Breast epithelium (tissue), 4 donors: Measurements from ENCODE around the gene RPS16. TPM values are rescaled to one million over a fixed set of nuclear protein-coding genes. Genes with fewer than 3 reads are reported as not detected.

Experiments
- DNase-seq, 2 donors: peaks; one replicate each; pipeline ENCODE4 v3.0.0-alpha.2; 2019; ENCODE audit warnings: low spot score in 2 of 2
- H3K27ac ChIP-seq, 2 donors: fragments of 200-600 bp; sonication (generic) in 1 of 2; one replicate each; pipeline ENCODE4 v1.5.1; 2016 to 2019; ENCODE audit warnings: mild to moderate bottlenecking in 1 of 2
- H3K27me3 ChIP-seq, 2 donors: fragments of 200-600 bp; sonication (generic) in 1 of 2; one replicate each; pipeline versions ENCODE4 v1.5.1 to v1.6.0; 2017 to 2019; ENCODE audit warnings: control low read depth in 1 of 2, mild to moderate bottlenecking in 1 of 2
- H3K36me3 ChIP-seq: fragments of 200-600 bp; one replicate; pipeline ENCODE4 v1.5.1; 2019
- H3K4me1 ChIP-seq, 2 donors: fragments of 200-600 bp; sonication (generic); one replicate each; pipeline ENCODE4 v1.5.1; 2016 to 2019; ENCODE audit warnings: control low read depth in 1 of 2
- H3K4me3 ChIP-seq, 3 donors: fragments of 200-600 bp; sonication (generic); 1 replicate in 2 of 3; 2 replicates in 1 of 3; pipeline ENCODE4 v1.5.1; 2016 to 2019; ENCODE audit warnings: mild to moderate bottlenecking in 3 of 3, moderate library complexity in 2 of 3
- H3K9me3 ChIP-seq, 2 donors: fragments of 200-600 bp; sonication (generic) in 1 of 2; one replicate each; pipeline ENCODE4 v1.5.1; 2016 to 2019; ENCODE audit warnings: control low read depth in 1 of 2
- POLR2A ChIP-seq: fragments of 450-650 bp; IDR thresholded peaks from one replicate; pipeline ENCODE4 v1.6.1; 2016; ENCODE audit warnings: antibody characterized with exemption, mild to moderate bottlenecking, moderate library complexity
- POLR2AphosphoS5 ChIP-seq, 3 donors: sonication (generic); formaldehyde crosslinking; IDR thresholded peaks; one replicate each; pipeline ENCODE4 v1.6.1; 2017; ENCODE audit warnings: antibody characterized with exemption in 3 of 3
- intact Hi-C: fragments of 100-400 bp; cut with DNase I; formaldehyde crosslinking; loops from one replicate; pipeline ENCODE4 v1.15.1; 2023; ENCODE audit warnings: low total_unique reads
- total RNA-seq, 3 donors: library from RNA; depleted of rRNA; stranded (reverse); fragments of >200 nt; gene quantifications; one replicate each; pipeline ENCODE4 v1.1.0, GENCODE V29; 2016
- TF ChIP-seq, protein P1 (sequence below), 3 donors: fragments of 450-650 bp; IDR thresholded peaks; one replicate each; pipeline ENCODE4 v1.5.1; 2016 to 2017; ENCODE audit warnings: antibody characterized with exemption in 3 of 3, mild to moderate bottlenecking in 3 of 3, moderate library complexity in 3 of 3

RPS16 gene
- total RNA-seq, 3 donors from 2014 or later: 1,681 to 3,245 (median 1,756) TPM

DNA sequence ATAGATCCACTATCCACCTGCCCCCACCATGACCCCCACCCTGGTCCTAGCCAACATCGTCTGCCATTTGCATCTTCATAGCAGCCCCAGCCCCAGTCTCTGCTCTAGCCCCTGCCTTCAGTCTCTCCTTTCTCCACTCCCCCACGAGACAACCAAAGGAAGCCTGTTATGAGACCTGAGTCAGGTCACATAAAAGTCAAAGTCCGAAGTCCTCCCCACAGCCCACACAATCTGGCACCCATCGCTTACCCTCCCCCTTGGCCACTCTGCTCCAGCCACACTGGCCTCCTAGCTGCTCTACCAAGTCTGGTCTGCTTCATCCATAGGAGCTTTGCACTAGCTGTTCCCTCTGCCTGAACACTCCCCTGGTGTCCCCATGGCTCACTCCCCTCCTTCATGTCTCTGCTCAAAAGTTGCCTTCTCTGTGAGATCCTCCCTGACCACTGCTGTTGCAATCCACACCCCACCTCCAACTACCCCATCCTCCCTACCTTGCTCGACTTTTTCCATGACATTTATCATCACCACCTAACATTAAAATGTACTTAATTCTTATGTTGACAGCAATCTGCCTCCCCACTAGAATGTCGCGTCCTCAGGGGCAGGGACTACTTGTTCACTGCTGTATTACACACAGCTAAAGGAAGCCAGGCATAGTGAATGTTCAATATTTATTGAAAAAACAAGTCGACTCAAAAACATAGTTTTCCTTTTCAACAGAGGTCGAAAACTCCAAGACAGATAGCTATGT is 24.5 kb downstream of the RPS16 start:
- Histone ChIP-seq H3K27ac (peak overlapping the region; percentile 100), H3K36me3 (peaks cover 6% of the 10 kb centered on the region), H3K27me3 (no peaks in the 10 kb centered on the region), H3K4me3 (peak overlapping the region; percentile 81 to 98 (median 96)), H3K4me1 (peaks cover 0 to 3% of the 10 kb centered on the region in 2 donors), H3K9me3 (no peaks in the 10 kb centered on the region)
- intact Hi-C loops: no loop called here
- peak in 1 of 2 donors; percentile 69 for DNase-seq
- TF ChIP-seq POLR2AphosphoS5 (IDR thresholded peaks at IDR 0.05) (peak; percentile 9 to 100 (median 80)), POLR2A (peak; percentile 66)
- TF ChIP-seq, protein P1, sequence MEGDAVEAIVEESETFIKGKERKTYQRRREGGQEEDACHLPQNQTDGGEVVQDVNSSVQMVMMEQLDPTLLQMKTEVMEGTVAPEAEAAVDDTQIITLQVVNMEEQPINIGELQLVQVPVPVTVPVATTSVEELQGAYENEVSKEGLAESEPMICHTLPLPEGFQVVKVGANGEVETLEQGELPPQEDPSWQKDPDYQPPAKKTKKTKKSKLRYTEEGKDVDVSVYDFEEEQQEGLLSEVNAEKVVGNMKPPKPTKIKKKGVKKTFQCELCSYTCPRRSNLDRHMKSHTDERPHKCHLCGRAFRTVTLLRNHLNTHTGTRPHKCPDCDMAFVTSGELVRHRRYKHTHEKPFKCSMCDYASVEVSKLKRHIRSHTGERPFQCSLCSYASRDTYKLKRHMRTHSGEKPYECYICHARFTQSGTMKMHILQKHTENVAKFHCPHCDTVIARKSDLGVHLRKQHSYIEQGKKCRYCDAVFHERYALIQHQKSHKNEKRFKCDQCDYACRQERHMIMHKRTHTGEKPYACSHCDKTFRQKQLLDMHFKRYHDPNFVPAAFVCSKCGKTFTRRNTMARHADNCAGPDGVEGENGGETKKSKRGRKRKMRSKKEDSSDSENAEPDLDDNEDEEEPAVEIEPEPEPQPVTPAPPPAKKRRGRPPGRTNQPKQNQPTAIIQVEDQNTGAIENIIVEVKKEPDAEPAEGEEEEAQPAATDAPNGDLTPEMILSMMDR (IDR thresholded peaks at IDR 0.05): peak in 1 of 3 donors; percentile 6

DNA sequence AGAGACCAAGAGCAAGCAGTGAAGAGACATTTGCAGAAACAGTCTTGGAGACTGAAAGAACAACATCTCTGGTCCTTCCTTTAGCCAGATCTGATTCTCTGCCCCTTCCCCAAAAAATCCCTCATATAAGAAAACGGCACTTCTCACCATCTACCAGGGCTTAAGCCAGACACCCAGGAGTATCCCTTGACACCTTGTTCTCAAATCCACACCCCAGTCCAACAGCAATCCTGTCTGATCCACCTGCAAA is 25.0 kb downstream of the RPS16 start:
- peak overlapping the region; percentile 100 for H3K27ac ChIP-seq

GRCh38 chr19:39410017-39410830 is 25.5 kb downstream of the RPS16 start:
- Histone ChIP-seq H3K27me3 (no peaks in the 10 kb centered on the region), H3K4me1 (peaks cover 0 to 3% of the 10 kb centered on the region in 2 donors), H3K9me3 (no peaks in the 10 kb centered on the region), H3K27ac (peak overlapping the region; percentile 100), H3K4me3 (peak overlapping the region; percentile 81 to 98 (median 96)), H3K36me3 (peaks cover 6% of the 10 kb centered on the region)
- intact Hi-C loops: no loop called here
- TF ChIP-seq POLR2A: peak; percentile 51
- peak; percentile 10 to 99 (median 62) for TF ChIP-seq POLR2AphosphoS5 (IDR thresholded peaks at IDR 0.05)
- TF ChIP-seq, protein P1 (IDR thresholded peaks at IDR 0.05): peak; percentile 2 to 22 (median 8)
- DNase-seq: peak in 1 of 2 donors; percentile 81

More for the DNA sequence above, 25.0 kb downstream of the RPS16 start:
- H3K9me3 ChIP-seq: no peaks in the 10 kb centered on the region
- peaks cover 0 to 3% of the 10 kb centered on the region in 2 donors for H3K4me1 ChIP-seq
- intact Hi-C loops: no loop called here
- TF ChIP-seq, protein P1 (IDR thresholded peaks at IDR 0.05): no peak
- TF ChIP-seq POLR2AphosphoS5 (IDR thresholded peaks at IDR 0.05): peak in 1 of 3 donors; percentile 1
- no peaks in the 10 kb centered on the region for H3K27me3 ChIP-seq
- DNase-seq: no peak
- H3K4me3 ChIP-seq: peak overlapping the region; percentile 81 to 98 (median 96)
- peaks cover 6% of the 10 kb centered on the region for H3K36me3 ChIP-seq

DNA sequence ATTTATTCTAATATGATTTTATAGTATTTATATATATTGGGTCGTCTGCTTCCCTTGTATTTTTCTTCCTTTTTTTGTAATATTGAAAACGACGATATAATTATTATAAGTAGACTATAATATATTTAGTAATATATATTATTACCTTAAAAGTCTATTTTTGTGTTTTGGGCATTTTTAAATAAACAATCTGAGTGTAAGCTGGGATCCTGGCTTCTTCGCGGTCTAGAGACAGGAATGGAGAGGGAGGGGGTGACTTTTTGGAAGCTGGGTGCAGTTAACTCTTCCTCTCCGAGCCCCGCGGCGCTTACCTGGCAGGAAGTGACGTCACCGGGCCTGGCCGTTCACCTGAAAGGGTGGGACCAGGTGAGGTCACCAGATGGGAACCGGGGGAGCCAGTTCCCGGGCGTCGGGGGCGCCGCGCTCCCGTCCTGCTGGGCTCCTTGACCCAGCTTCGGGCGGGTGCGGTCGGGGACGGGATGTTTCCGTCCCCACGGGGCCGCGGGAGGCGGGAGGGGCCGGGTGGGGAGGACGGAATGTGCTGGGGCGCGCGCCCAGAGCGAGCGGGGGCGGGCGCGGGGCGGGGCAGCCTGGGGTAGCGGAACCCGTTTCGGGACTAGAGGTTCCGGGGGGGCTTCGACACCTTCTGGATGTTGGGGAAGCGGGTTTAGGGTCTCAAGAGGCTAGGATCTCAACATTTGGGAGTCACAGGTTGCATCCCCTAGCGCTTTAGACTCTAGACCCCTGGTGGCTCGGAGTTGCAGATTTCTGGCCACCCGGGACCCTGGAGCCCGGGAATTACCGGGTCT is 26.3 kb downstream of the RPS16 start:
- intact Hi-C loops: no loop called here
- H3K27me3 ChIP-seq: no peaks in the 10 kb centered on the region
- H3K4me1 ChIP-seq: peaks cover 0 to 8% of the 10 kb centered on the region in 2 donors
- TF ChIP-seq, protein P1 (IDR thresholded peaks at IDR 0.05): peak in 1 of 3 donors; percentile 4
- TF ChIP-seq POLR2A: peak; percentile 94
- peak; percentile 94 to 99 (median 96) for TF ChIP-seq POLR2AphosphoS5 (IDR thresholded peaks at IDR 0.05)
- peak overlapping the region; percentile 81 to 98 (median 96) for H3K4me3 ChIP-seq
- H3K27ac ChIP-seq: peak overlapping the region; percentile 100
- H3K36me3 ChIP-seq: peaks cover 6% of the 10 kb centered on the region
- H3K9me3 ChIP-seq: no peaks in the 10 kb centered on the region
- DNase-seq: peak; percentile 97
